ENCODE results near the gene PPP1R1C. TPM values are rescaled to one million over a fixed set of nuclear protein-coding genes. Genes with fewer than 3 reads are reported as not detected.

PPP1R1C gene
- total RNA-seq, 4 donors from 2014 or later = 1.1 to 27.4 TPM; not detected in 2

DNA sequence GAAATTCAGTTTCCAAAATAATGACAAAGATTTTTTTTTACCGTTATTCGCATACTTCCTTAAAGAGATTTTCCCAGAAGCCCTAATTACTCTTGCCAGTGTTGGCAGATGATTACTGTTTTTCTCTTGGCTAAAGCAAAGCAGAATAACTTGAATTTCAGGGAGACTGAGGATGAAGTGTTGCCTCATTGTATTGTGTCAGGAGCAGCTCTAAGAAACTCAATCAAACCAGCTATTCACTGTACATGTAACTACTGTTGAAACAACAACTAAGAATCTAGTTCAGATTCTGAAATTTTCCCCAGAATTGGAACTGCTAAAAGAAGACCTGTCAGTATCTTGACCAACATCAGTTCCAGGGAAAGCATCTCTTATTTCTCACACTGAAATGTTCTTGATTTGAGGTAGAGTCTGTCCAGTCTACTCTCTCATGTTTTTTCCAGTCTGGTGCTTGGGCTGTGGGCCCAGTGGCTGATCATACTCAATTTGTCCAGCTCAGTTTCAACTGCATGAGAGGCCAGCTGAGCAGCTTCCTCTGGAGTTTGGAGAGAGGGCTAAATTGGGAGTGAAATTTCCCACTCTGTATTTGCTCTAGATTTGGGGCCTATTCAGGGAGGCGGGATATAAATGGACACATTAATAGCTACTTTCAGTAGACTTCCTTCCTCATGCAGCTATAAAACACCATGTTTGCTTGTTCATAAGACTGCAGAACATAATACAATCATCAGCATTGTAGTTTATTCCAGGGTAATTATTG lies 78.5 kb downstream of the PPP1R1C start:
- no peaks in the 10 kb centered on the region for H3K36me3 ChIP-seq
- no peaks in the 10 kb centered on the region for H3K4me1 ChIP-seq
- peak; percentile 15 to 30 for DNase-seq
- H3K9me3 ChIP-seq = no peaks in the 10 kb centered on the region
- no peaks in the 10 kb centered on the region for H3K27me3 ChIP-seq
- peak overlapping the region in 1 of 2 donors; percentile 22 for H3K27ac ChIP-seq
- intact Hi-C loops (cut with DNase I; ENCODE audit: low total_unique reads) = no loop called here
- no peak overlapping the region for H3K4me3 ChIP-seq
- TF ChIP-seq, protein P1, sequence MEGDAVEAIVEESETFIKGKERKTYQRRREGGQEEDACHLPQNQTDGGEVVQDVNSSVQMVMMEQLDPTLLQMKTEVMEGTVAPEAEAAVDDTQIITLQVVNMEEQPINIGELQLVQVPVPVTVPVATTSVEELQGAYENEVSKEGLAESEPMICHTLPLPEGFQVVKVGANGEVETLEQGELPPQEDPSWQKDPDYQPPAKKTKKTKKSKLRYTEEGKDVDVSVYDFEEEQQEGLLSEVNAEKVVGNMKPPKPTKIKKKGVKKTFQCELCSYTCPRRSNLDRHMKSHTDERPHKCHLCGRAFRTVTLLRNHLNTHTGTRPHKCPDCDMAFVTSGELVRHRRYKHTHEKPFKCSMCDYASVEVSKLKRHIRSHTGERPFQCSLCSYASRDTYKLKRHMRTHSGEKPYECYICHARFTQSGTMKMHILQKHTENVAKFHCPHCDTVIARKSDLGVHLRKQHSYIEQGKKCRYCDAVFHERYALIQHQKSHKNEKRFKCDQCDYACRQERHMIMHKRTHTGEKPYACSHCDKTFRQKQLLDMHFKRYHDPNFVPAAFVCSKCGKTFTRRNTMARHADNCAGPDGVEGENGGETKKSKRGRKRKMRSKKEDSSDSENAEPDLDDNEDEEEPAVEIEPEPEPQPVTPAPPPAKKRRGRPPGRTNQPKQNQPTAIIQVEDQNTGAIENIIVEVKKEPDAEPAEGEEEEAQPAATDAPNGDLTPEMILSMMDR (IDR thresholded peaks at IDR 0.05) = no peak
- TF ChIP-seq POLR2A (IDR thresholded peaks at IDR 0.05) = no peak

DNA sequence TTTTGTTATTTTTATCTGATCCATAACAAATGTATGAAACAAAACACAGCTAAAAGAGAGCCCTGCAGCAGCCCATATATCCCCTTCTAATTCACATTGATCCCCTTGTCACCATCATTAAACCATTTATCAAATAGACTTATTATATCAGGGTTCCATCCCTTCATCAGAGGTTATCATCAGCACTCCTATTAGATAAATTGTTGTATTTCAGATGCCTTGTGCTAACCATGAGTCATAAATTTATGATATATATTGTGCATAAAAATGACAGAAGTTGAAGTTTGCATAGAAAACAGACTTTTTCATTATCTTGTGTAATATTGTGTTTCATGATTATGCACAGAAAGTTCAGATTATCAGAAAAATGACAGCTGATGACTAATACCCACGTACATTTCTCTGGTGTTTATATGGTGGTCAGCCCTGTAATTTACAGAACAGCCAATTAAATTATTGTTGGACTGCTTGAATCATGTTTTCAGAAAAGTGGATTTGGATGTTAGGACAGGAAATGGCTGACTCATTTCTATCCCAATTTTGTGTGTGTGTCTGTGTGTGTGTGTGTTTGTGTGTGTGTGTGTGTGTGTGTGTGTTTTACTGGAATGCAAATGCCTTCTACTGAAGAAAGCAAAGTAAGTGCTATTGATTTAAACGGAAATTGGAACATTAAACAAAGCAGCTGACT lies 80.9 kb downstream of the PPP1R1C start:
- Histone ChIP-seq H3K36me3 (no peaks in the 10 kb centered on the region), H3K4me3 (no peak overlapping the region), H3K4me1 (no peaks in the 10 kb centered on the region), H3K27me3 (no peaks in the 10 kb centered on the region), H3K27ac (no peak overlapping the region), H3K9me3 (no peaks in the 10 kb centered on the region)
- DNase-seq = no peak
- TF ChIP-seq POLR2A (IDR thresholded peaks at IDR 0.05) = no peak
- TF ChIP-seq, protein P1 (IDR thresholded peaks at IDR 0.05) = no peak
- intact Hi-C loops (cut with DNase I; ENCODE audit: low total_unique reads) = no loop called here

DNA sequence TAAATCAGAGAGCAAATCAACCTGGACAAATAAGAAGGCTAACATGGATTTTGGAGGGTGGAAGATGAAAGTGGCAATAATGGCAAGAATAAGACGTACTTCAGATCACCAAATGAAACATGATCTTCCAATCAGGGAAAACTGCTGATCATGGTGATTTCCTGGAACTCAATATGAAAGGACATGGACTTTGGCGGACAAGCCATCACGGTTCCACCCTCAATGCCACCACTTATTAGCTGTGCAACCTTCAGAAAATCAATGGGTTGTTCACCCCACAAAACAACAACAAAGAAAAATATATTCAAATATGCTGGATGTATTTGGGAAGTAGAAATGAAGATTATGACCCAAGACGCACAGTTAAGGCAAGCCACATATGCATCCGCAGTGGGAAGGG lies 81.7 kb downstream of the PPP1R1C start:
- Histone ChIP-seq H3K27ac (no peak overlapping the region), H3K36me3 (no peaks in the 10 kb centered on the region), H3K9me3 (no peaks in the 10 kb centered on the region), H3K4me1 (no peaks in the 10 kb centered on the region), H3K27me3 (no peaks in the 10 kb centered on the region), H3K4me3 (no peak overlapping the region)
- intact Hi-C loops (cut with DNase I; ENCODE audit: low total_unique reads) = no loop called here
- TF ChIP-seq, protein P1 (IDR thresholded peaks at IDR 0.05) = no peak
- no peak for DNase-seq

- Histone ChIP-seq H3K4me1 (no peaks in the 10 kb centered on the region), H3K4me3 (no peak overlapping the region), H3K27ac (peak overlapping the region in 1 of 2 donors; percentile 20), H3K36me3 (no peaks in the 10 kb centered on the region), H3K9me3 (no peaks in the 10 kb centered on the region), H3K27me3 (no peaks in the 10 kb centered on the region)
- intact Hi-C loops (cut with DNase I; ENCODE audit: low total_unique reads) = no loop called here
- TF ChIP-seq, protein P1 (IDR thresholded peaks at IDR 0.05) = no peak
- no peak for TF ChIP-seq POLR2A (IDR thresholded peaks at IDR 0.05)
- DNase-seq = no peak
Measured at GRCh38 chr2:182068811-182069210, 83.2 kb downstream of the PPP1R1C start.

DNA sequence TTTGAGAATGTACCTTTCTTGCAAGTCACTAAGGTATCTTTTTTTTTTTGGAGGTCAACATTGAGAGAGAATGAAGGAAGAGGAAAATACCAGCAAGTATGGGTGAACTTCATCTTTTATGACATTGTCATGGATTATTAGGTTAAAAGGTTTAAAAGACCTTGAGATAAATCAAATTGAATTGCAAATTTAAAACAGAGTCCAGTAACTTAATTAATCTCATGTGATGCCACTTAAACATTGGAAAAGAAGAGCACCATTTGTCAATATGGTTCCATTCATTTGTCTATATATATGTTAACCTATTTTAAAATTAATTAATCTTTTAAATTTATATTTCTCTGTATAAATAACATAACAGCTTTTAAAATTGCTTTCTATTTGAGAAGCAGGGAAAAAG lies 83.8 kb downstream of the PPP1R1C start:
- TF ChIP-seq, protein P1 (IDR thresholded peaks at IDR 0.05) = no peak
- TF ChIP-seq POLR2A (IDR thresholded peaks at IDR 0.05) = no peak

More for the DNA sequence above, 83.8 kb downstream of the PPP1R1C start:
- Histone ChIP-seq H3K36me3 (no peaks in the 10 kb centered on the region), H3K4me3 (no peak overlapping the region), H3K27ac (no peak overlapping the region), H3K4me1 (no peaks in the 10 kb centered on the region), H3K9me3 (no peaks in the 10 kb centered on the region), H3K27me3 (no peaks in the 10 kb centered on the region)
- DNase-seq = no peak
- intact Hi-C loops (cut with DNase I; ENCODE audit: low total_unique reads) = no loop called here

All from uterus (tissue), 4 donors.